HCT116 (cell line): ENCODE measurements around the gene TLCD2. TPM values are rescaled to one million over a fixed set of nuclear protein-coding genes. Genes with fewer than 3 reads are reported as not detected.

ENCODE experiments used
- ATAC-seq: fragments of 200-7000 bp; cut with Tn5 transposase; 2 replicates; pipeline ENCODE4 v1.9.1; 2020; ENCODE audit warnings: mild to moderate bottlenecking, moderate library complexity
- BruUV-seq: library from RNA; stranded (reverse); fragments of 400-500 nt; replicated peaks from 2 replicates; lab custom pipeline; 2021; lab: Mats Ljungman, UMichigan
- CTCF ChIA-PET: fragments of 300-600 bp; sonication (Branson Sonifier 250); formaldehyde crosslinking; loops from one replicate; lab custom pipeline; 2021; ENCODE audit warnings: antibody characterized with exemption; lab: Charles Lee
- POLR2A ChIA-PET: fragments of 300-600, 350-600 bp; sonication (Branson Sonifier 250); formaldehyde crosslinking; loops from one replicate; lab custom pipeline; 2021; ENCODE audit warnings: antibody characterized with exemption; lab: Charles Lee
- RAD21 ChIA-PET, 2 experiments: fragments of 300-600 bp; sonication (Branson Sonifier 250); formaldehyde crosslinking; loops; one replicate each; lab custom pipeline; 2023; ENCODE audit warnings: low total read pairs in 2 of 2; ENCODE audit not compliant: uncharacterized antibody in 2 of 2, unreplicated experiment in 2 of 2, low non-redundant PET in 1 of 2; lab: Charles Lee
- DNase-seq: peaks from one replicate; pipeline ENCODE4 v3.0.0-alpha.2; 2010; ENCODE audit warnings: low read depth, low spot score
- H2AFZ ChIP-seq: fragments of 200-600 bp; shearing (Covaris generic), sonication (generic); 2 replicates; pipeline ENCODE4 v1.6.1; 2017; ENCODE audit warnings: low read depth, mixed run types, mixed read lengths, antibody characterized with exemption, low read length; ENCODE audit not compliant: poor library complexity, severe bottlenecking
- H3K27ac ChIP-seq: 2 replicates; pipeline ENCODE4 v1.5.1; 2012; ENCODE audit warnings: low read depth, low read length
- H3K27me3 ChIP-seq: fragments of 200-600 bp; sonication (generic); 2 replicates; pipeline ENCODE4 v1.6.1; 2016; ENCODE audit warnings: mixed run types, low read length, mixed read lengths; ENCODE audit not compliant: insufficient read depth
- H3K36me3 ChIP-seq, 2 experiments: fragments of 200-500 bp in 1 of 2; fragments of 200-600 bp in 1 of 2; sonication (Bioruptor generic) in 1 of 2; sonication (generic) in 1 of 2; 2 replicates each; pipeline versions ENCODE4 v1.5.1 to v1.6.1; 2014 to 2016; ENCODE audit warnings: low read length in 2 of 2, inconsistent platforms in 1 of 2, mixed read lengths in 1 of 2, mixed run types in 1 of 2; ENCODE audit not compliant: insufficient read depth in 2 of 2, control insufficient read depth in 1 of 2
- H3K4me1 ChIP-seq, 2 experiments: fragments of 200-600 bp in 1 of 2; sonication (generic) in 1 of 2; 2 replicates each; pipeline versions ENCODE4 v1.5.1 to v1.6.1; 2012 to 2017; ENCODE audit warnings: low read length in 2 of 2, inconsistent platforms in 1 of 2, mild to moderate bottlenecking in 1 of 2, mixed read lengths in 1 of 2, mixed run types in 1 of 2, moderate library complexity in 1 of 2; ENCODE audit not compliant: insufficient read depth in 2 of 2, control insufficient read depth in 1 of 2
- H3K4me2 ChIP-seq: fragments of 200-600 bp; sonication (generic); 2 replicates; pipeline ENCODE4 v1.6.1; 2017; ENCODE audit warnings: mixed run types, low read length, mixed read lengths
- H3K4me3 ChIP-seq, 2 experiments: fragments of 200-600 bp in 1 of 2; sonication (generic) in 1 of 2; replicated peaks in 1 of 2; 2 replicates each; pipeline ENCODE4 v1.5.1; 2011 to 2016; ENCODE audit warnings: low read length in 2 of 2, control low read depth in 1 of 2, low read depth in 1 of 2, mild to moderate bottlenecking in 1 of 2, mixed read lengths in 1 of 2, mixed run types in 1 of 2
- H3K79me2 ChIP-seq: fragments of 200-600 bp; sonication (generic); 2 replicates; pipeline ENCODE4 v1.6.1; 2017; ENCODE audit warnings: mild to moderate bottlenecking, mixed run types, low read length, moderate library complexity, mixed read lengths; ENCODE audit not compliant: insufficient read depth
- H3K9ac ChIP-seq: fragments of 200-600 bp; sonication (generic); 2 replicates; pipeline ENCODE4 v1.6.1; 2016; ENCODE audit warnings: low read length, mixed read lengths
- H3K9me2 ChIP-seq: fragments of 200-600 bp; sonication (generic), shearing (Covaris generic); 2 replicates; pipeline ENCODE4 v1.6.1; 2017; ENCODE audit warnings: mixed run types, mild to moderate bottlenecking, moderate library complexity; ENCODE audit not compliant: insufficient read depth
- H3K9me3 ChIP-seq, 2 experiments: fragments of 200-500 bp in 1 of 2; fragments of 200-600 bp in 1 of 2; sonication (Bioruptor generic) in 1 of 2; sonication (generic) in 1 of 2; 2 replicates each; pipeline ENCODE4 v1.6.1; 2014 to 2017; ENCODE audit warnings: low read length in 2 of 2, mixed read lengths in 2 of 2, inconsistent platforms in 1 of 2, low read depth in 1 of 2, mild to moderate bottlenecking in 1 of 2, mixed run types in 1 of 2, moderate library complexity in 1 of 2; ENCODE audit not compliant: control insufficient read depth in 1 of 2, insufficient read depth in 1 of 2
- H4K20me1 ChIP-seq: fragments of 200-600 bp; sonication (generic), shearing (Covaris generic); 2 replicates; pipeline ENCODE4 v1.6.1; 2017; ENCODE audit warnings: mixed run types, mild to moderate bottlenecking, moderate library complexity; ENCODE audit not compliant: insufficient read depth
- CBX3 ChIP-seq: IDR thresholded peaks from 2 replicates; pipeline ENCODE4 v1.6.1; 2012; ENCODE audit warnings: low read depth
- CEBPB ChIP-seq: IDR thresholded peaks from 2 replicates; pipeline ENCODE4 v1.6.1; 2012; ENCODE audit warnings: low read depth
- EGR1 ChIP-seq: IDR thresholded peaks from 2 replicates; pipeline ENCODE4 v1.6.1; 2012; ENCODE audit warnings: low read depth
- ELF1 ChIP-seq: IDR thresholded peaks from 2 replicates; pipeline ENCODE4 v1.6.1; 2012; ENCODE audit warnings: low read depth, borderline replicate concordance
- EZH2 ChIP-seq: fragments of 200-600 bp; sonication (generic); IDR thresholded peaks from 2 replicates; pipeline ENCODE4 v1.6.1; 2017; ENCODE audit warnings: antibody characterized with exemption, mixed run types
- EZH2phosphoT487 ChIP-seq: fragments of 200-600 bp; IDR thresholded peaks from 2 replicates; pipeline ENCODE4 v1.6.1; 2018; ENCODE audit warnings: antibody characterized with exemption, borderline replicate concordance
- FOSL1 ChIP-seq: IDR thresholded peaks from 2 replicates; pipeline ENCODE4 v1.6.1; 2012; ENCODE audit warnings: low read depth
- JUND ChIP-seq: IDR thresholded peaks from 2 replicates; pipeline ENCODE4 v1.6.1; 2012
- POLR2A ChIP-seq: IDR thresholded peaks from 2 replicates; pipeline ENCODE4 v1.7.0; 2011; ENCODE audit warnings: borderline replicate concordance; ENCODE audit not compliant: insufficient read depth, insufficient read length; ENCODE audit errors: extremely low read depth
- POLR2AphosphoS5 ChIP-seq: IDR thresholded peaks from 2 replicates; pipeline ENCODE4 v1.6.1; 2011; ENCODE audit warnings: mild to moderate bottlenecking, low read depth, low read length, moderate library complexity
- RAD21 ChIP-seq: IDR thresholded peaks from 2 replicates; pipeline ENCODE4 v1.6.1; 2012; ENCODE audit warnings: low read depth, mild to moderate bottlenecking
- SIN3A ChIP-seq: IDR thresholded peaks from 2 replicates; pipeline ENCODE4 v1.6.1; 2012; ENCODE audit warnings: low read depth
- SP1 ChIP-seq: IDR thresholded peaks from 2 replicates; pipeline ENCODE4 v1.6.1; 2012; ENCODE audit warnings: low read depth
- TCF7L2 ChIP-seq: IDR thresholded peaks from 2 replicates; pipeline ENCODE4 v1.7.0; 2011; ENCODE audit warnings: borderline replicate concordance, inconsistent platforms; ENCODE audit not compliant: insufficient read depth, insufficient read length; ENCODE audit errors: extremely low read depth
- YY1 ChIP-seq: IDR thresholded peaks from 2 replicates; pipeline ENCODE4 v1.6.1; 2011; ENCODE audit warnings: low read length, low read depth, moderate library complexity, mild to moderate bottlenecking; ENCODE audit not compliant: insufficient replicate concordance; ENCODE audit errors: extremely low read depth
- ZFX ChIP-seq: fragments of 450-650 bp; IDR thresholded peaks from 2 replicates; pipeline ENCODE4 v1.6.1; 2017
- intact Hi-C: fragments of 100-400 bp; cut with micrococcal nuclease; formaldehyde crosslinking; loops from 2 replicates; pipeline ENCODE4 v1.10.0; 2022
- total RNA-seq: library from RNA; stranded (reverse); gene quantifications from one replicate; pipeline ENCODE4 v1.2.1, GENCODE V29; 2021; ENCODE audit not compliant: unreplicated experiment
- TF ChIP-seq, protein P1 (sequence below), 3 experiments: fragments of 200-600 bp in 1 of 3; sonication (generic) in 1 of 3; IDR thresholded peaks in 2 of 3; conservative IDR thresholded peaks in 1 of 3; 2 replicates each; pipeline ENCODE4 v1.5.1; 2012 to 2017; ENCODE audit warnings: low read depth in 2 of 3, low read length in 2 of 3, antibody characterized with exemption in 1 of 3, borderline replicate concordance in 1 of 3, control low read depth in 1 of 3, mild to moderate bottlenecking in 1 of 3, mixed read lengths in 1 of 3, mixed run types in 1 of 3, moderate library complexity in 1 of 3; ENCODE audit not compliant: insufficient read depth in 1 of 3
- TF ChIP-seq, protein P2 (sequence below): IDR thresholded peaks from 2 replicates; pipeline ENCODE4 v1.6.1; 2012
- TF ChIP-seq, protein P3 (sequence below): IDR thresholded peaks from 2 replicates; pipeline ENCODE4 v1.6.1; 2012; ENCODE audit warnings: low read depth
- TF ChIP-seq, protein P4 (sequence below): IDR thresholded peaks from 2 replicates; pipeline ENCODE4 v1.6.1; 2012

TLCD2 gene
- total RNA-seq, 1 experiment from 2014 or later: 1.8 TPM

DNA sequence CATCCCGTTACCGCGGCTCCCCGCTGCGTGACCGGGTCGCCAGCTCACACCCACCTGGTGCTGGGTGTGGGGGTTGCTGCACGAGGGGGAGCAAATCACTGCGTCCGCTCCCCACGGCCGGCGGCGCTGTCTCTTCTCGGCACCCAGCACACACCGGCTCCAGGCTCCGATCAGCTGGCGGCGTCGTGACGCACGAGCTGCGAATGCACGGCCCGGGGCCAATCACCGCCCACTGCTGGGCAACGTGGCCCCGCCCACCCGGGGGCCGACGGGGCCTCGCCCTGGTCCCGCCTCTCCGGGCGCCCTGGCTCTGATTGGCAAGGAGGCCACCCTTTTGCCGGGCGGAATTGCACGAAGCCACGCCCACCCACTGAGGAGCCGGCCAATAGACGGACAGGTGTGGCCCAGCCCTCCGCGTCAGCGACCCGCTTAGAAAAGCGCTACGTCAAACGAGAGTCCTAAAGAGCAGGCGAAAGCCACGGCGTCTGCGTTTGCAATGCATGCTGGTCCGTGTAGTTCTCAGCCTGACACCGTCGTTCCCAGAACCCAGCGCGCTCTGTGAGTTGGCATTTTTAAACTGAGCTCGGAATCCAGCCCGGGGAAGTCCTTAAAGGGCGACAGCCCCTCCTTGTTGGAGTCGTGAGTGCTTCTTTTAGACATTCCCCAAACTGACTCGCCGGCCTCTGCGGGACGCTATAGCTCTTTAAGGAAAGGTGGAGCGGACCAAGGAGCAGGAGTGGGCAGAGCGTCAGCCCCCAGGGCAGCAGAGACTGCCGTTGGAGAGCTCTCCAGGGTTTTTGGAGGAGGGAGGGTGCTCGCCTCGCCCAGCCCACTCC, 6.1 kb upstream of the TLCD2 start:
- Histone ChIP-seq H3K4me3 (peak overlapping the region; percentile 85 to 94), H3K27me3 (no peaks in the 10 kb centered on the region), H3K79me2 (peaks cover 33% of the 10 kb centered on the region; the same call in 1 of the 2 replicates), H3K9me3 (no peaks in the 10 kb centered on the region), H3K4me2 (peak overlapping the region; percentile 94), H4K20me1 (no peaks in the 10 kb centered on the region), H2AFZ (no peak overlapping the region), H3K4me1 (peaks cover 29 to 66% of the 10 kb centered on the region in 2 experiments), H3K27ac (peak overlapping the region; percentile 99), H3K36me3 (peaks cover 0 to 20% of the 10 kb centered on the region in 2 experiments; a peak in 1 of 4 replicates), H3K9ac (peak overlapping the region; percentile 93), H3K9me2 (no peaks in the 10 kb centered on the region)
- ATAC-seq (peak; percentile 76), DNase-seq (peak; percentile 100)
- intact Hi-C loops: loop anchor here (2.0 to 10.0 kb wide), 3 partner anchors 31 to 689 kb away; partner anchors contain the start of genes MNT, PITPNA and PRPF8
- RAD21 ChIA-PET: interaction anchor here (0.6 to 1.5 kb wide), 7 partner anchors 33 to 322 kb away, joined by 3 to 6 read pairs (median 4); no protein-coding TSS in a partner anchor
- POLR2A ChIA-PET: interaction anchor here (0.6 to 1.9 kb wide), 22 partner anchors 10 to 463 kb away, joined by 3 to 14 read pairs (median 4); partner anchors contain the start of genes PITPNA, RILP, RPA1 and SERPINF1
- TSS peak; percentile 32 for BruUV-seq
- CTCF ChIA-PET: interaction anchor here (0.7 to 2.3 kb wide), 10 partner anchors 10 to 528 kb away, joined by 3 to 15 read pairs (median 6); partner anchors contain the start of gene RILP
- TF ChIP-seq, protein P1, sequence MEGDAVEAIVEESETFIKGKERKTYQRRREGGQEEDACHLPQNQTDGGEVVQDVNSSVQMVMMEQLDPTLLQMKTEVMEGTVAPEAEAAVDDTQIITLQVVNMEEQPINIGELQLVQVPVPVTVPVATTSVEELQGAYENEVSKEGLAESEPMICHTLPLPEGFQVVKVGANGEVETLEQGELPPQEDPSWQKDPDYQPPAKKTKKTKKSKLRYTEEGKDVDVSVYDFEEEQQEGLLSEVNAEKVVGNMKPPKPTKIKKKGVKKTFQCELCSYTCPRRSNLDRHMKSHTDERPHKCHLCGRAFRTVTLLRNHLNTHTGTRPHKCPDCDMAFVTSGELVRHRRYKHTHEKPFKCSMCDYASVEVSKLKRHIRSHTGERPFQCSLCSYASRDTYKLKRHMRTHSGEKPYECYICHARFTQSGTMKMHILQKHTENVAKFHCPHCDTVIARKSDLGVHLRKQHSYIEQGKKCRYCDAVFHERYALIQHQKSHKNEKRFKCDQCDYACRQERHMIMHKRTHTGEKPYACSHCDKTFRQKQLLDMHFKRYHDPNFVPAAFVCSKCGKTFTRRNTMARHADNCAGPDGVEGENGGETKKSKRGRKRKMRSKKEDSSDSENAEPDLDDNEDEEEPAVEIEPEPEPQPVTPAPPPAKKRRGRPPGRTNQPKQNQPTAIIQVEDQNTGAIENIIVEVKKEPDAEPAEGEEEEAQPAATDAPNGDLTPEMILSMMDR (IDR thresholded peaks at IDR 0.05 in 2 of 3, conservative IDR thresholded peaks at IDR 0.05 in 1 of 3; ENCODE audit: borderline replicate concordance in 1 of 3, insufficient read depth in 1 of 3, low read depth in 2 of 3, low read length in 2 of 3): no peak
- TF ChIP-seq CEBPB (no peak), SIN3A (peak; percentile 99), POLR2AphosphoS5 (peak; percentile 78), JUND (no peak), EGR1 (peak; percentile 78), ZFX (no peak), ELF1 (no peak), RAD21 (no peak), POLR2A (no peak), EZH2 (no peak), CBX3 (no peak), YY1 (no peak), TCF7L2 (peak; percentile 49), EZH2phosphoT487 (no peak), FOSL1 (no peak), SP1 (peak; percentile 99)
- TF ChIP-seq, protein P2, sequence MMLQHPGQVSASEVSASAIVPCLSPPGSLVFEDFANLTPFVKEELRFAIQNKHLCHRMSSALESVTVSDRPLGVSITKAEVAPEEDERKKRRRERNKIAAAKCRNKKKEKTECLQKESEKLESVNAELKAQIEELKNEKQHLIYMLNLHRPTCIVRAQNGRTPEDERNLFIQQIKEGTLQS: no peak
- TF ChIP-seq, protein P3, sequence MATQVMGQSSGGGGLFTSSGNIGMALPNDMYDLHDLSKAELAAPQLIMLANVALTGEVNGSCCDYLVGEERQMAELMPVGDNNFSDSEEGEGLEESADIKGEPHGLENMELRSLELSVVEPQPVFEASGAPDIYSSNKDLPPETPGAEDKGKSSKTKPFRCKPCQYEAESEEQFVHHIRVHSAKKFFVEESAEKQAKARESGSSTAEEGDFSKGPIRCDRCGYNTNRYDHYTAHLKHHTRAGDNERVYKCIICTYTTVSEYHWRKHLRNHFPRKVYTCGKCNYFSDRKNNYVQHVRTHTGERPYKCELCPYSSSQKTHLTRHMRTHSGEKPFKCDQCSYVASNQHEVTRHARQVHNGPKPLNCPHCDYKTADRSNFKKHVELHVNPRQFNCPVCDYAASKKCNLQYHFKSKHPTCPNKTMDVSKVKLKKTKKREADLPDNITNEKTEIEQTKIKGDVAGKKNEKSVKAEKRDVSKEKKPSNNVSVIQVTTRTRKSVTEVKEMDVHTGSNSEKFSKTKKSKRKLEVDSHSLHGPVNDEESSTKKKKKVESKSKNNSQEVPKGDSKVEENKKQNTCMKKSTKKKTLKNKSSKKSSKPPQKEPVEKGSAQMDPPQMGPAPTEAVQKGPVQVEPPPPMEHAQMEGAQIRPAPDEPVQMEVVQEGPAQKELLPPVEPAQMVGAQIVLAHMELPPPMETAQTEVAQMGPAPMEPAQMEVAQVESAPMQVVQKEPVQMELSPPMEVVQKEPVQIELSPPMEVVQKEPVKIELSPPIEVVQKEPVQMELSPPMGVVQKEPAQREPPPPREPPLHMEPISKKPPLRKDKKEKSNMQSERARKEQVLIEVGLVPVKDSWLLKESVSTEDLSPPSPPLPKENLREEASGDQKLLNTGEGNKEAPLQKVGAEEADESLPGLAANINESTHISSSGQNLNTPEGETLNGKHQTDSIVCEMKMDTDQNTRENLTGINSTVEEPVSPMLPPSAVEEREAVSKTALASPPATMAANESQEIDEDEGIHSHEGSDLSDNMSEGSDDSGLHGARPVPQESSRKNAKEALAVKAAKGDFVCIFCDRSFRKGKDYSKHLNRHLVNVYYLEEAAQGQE: no peak
- TF ChIP-seq, protein P4, sequence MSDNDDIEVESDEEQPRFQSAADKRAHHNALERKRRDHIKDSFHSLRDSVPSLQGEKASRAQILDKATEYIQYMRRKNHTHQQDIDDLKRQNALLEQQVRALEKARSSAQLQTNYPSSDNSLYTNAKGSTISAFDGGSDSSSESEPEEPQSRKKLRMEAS: peak; percentile 79
